NCI-H510A (cell line): Measurements from ENCODE around the gene CHRNA9.
"Not testable (repeated sequence)": the region's sequence is repeated elsewhere in the genome, so short reads cannot be mapped to it uniquely, and the experiment has no call there.

ENCODE experiments used
- DNase-seq: peaks from one replicate; lab custom pipeline; 2025; lab: John Stamatoyannopoulos, UW

The CHRNA9 gene, protein sequence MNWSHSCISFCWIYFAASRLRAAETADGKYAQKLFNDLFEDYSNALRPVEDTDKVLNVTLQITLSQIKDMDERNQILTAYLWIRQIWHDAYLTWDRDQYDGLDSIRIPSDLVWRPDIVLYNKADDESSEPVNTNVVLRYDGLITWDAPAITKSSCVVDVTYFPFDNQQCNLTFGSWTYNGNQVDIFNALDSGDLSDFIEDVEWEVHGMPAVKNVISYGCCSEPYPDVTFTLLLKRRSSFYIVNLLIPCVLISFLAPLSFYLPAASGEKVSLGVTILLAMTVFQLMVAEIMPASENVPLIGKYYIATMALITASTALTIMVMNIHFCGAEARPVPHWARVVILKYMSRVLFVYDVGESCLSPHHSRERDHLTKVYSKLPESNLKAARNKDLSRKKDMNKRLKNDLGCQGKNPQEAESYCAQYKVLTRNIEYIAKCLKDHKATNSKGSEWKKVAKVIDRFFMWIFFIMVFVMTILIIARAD

DNA sequence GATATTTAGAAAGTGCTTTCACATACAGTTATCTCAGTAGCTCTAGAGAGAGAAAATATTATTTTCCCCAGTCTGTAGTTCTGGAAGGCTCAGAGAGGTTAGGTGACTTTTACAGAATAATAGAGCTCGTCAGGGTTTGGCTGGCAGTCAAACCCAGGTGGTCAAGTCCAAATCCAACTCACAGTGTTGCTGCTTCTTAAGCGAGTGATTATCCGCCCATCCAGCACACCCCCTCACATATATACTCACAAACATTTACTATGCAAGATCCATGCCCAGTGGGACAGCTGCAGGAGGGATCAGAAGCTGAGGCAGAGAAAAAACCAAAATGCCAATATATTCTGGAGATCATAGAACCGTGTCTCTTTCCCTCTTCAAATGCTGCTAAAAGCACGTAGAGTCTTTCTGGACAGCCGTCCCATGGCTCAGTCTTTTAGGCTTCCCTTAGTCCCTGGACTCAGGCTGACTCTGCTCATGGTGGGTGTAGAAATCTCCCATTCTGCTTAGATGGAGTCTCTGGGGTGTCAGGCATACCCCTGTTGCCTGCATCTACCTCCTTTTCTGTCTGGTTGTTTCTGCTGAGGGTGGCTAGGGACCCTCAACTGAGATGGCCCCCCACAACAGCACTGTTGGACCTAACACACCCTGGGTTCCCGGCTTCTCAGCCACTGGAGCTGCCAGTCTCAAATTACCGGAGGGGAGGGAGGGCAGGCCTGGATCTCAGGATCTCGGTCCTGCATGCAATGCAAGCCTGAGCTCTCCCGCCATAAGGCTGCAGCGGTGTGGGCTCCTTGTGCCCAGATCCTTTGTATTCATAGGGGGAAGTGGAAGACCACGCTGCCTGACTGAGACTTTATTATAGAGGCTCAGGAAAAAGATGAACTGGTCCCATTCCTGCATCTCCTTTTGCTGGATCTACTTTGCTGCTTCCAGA is at the start of gene CHRNA9:
Gene CHRNA9, plus strand, starts transcription at position 743 of the 934 bp plus-strand sequence. Its CDS starts 135 bp downstream, at position 878.
- DNase-seq: no peak

DNA sequence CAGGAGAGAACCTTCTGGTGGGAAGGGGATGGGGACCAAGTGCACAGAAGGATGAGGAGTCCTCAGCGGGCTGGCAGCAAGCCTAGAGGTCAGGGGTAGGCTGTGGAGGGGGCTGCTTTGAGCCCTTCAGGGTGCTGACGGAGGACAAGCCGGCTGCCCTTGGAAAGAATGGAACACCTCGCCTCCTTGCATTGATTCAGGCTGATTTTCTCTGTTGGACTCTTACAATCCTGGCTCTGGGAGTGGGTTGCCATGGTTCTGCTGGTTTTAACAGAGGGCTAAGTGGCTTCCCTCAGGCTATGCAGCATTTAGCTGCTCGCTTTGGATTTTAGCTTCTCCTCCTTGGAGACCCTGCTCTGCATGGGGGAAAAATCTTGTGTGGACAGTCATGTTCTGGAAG is 49.4 kb upstream of the CHRNA9 start:
- DNase-seq: no peak

DNA sequence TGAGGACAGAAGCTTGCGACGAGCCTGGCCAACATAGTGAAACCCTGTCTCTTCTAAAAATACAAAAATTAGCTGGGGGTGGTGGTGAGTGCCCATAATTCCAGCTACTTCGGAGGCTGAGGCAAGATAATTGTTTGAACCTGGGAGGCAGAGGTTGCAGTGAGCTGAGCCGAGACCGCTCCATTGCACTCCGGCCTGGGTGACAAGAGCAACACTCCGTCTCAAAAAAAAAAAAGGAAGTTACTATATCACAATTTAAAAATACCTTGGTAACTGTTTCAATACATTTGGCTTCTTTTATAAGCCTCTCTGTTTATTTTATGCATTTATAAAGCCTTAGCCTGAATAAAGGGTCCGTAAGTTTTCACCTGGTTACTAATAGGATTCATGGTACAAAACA is 46.6 kb upstream of the CHRNA9 start:
- no peak for DNase-seq

DNA sequence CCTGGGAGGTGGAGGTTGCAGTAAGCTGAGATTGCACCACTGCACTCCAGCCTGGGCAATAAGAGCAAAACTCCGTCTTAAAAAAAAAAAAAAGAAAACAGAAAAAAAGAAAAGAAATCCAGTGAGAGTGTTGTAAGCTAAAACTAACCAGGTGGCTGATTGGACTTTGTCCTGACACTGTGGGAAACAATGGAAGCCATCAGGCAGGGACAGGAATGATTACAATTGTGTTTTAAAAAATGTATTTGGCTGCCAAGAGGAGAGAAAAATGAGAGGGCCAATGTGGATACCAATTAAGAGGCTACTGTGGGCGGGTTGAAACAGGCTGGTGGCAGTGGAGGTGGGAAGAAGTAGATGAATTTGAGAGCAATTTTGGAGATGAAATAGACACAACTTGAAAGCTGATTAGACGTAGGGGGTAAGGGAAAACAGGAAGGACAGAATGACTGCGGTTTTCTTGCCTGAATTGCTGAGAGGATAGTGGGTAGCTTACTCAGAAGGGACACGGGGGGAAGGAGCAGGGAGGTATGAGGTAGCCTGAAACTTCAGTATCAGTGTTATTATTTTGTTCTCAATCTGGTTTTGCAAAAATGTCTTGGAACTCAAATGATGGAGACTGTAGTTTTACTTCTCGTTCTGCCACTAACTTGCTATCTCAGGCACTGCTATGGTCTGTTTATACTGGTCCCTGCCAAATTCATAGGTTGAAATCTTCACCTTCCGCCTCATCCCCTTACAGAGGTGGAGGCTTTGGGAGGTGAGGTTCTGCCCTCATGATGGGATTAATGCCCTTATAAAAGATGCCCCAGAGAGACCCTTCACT is 45.6 kb upstream of the CHRNA9 start:
- no peak for DNase-seq

DNA sequence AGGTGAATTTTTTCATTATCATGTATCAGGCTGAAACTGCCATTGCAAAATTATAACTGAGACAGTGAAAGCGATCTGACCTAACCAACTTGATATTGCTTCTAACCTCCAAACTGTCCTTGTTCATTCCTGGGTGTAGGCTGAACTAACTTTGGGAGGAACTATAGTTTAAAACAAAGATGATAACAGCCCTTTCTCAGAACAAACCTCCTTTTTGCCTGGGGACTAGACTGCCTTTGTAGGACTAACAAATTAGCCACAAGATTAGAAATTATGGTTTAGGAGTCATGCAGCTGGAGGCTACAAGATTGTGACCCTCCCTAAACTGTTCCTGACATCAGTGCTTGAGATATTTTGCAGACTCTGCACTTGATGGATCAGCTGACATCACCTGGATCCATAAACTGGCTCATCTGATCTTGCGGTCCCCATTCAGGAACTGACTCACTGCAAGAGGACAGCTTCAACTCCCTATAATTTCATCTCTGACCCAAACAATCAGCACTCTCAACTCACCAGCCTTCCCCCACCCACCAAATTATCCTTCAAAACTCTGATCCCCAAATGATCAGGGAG is 44.4 kb upstream of the CHRNA9 start:
- DNase-seq: not testable (repeated sequence)

DNA sequence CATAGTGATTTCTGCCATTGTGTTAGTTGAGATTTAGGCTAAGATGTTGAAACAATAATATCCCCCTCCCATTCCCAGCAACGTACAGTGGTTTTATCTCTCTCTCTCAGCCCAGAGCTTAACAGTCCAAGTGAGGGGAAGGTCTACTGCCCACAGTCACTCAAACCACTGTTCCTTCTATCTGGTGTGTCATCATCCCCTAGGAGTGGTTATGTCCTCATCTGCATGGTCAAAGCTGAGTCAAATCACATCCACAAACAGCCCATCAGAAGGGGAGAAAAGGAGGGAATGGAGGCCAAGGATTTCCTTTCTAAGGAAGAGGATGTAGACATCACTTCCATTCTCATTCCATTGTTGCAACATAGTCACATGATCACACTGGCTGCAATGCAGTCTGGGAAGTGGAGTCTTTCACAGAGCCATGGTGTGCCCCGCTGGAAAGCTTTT is 42.8 kb upstream of the CHRNA9 start:
- no peak for DNase-seq

DNA sequence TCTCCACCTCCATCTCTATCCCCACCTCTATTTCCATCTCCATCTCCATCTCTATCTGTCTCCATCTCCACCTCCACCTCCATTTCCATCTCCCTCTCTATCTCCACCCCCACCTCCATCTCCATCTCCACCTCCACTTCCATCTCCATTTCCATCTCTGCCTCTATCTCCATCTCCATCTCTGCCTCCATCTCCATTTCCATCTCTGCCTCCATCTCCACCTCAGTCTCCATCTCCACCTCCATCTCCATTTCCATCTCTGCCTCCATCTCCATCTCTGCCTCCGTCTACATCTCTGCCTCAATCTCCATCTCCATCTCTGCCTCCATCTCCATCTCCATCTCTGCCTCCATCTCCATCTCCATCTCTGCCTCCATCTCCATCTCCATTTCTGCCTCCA is 40.8 kb upstream of the CHRNA9 start:
- no peak for DNase-seq

DNA sequence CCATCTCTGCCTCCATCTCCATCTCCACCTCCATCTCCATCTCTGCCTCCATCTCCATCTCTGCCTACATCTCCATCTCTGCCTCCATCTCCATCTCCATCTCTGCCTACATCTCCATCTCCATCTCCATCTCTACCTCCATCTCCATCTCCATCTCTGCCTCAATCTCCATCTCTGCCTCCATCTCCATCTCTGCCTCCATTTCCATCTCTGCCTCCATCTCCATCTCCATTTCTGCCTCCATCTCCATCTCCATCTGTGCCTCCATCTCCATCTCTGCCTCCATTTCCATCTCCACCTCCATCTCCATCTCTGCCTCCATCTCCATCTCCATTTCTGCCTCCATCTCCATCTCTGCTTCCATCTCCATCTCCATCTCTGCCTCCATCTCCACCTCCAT is 40.1 kb upstream of the CHRNA9 start:
- DNase-seq: not testable (repeated sequence)

DNA sequence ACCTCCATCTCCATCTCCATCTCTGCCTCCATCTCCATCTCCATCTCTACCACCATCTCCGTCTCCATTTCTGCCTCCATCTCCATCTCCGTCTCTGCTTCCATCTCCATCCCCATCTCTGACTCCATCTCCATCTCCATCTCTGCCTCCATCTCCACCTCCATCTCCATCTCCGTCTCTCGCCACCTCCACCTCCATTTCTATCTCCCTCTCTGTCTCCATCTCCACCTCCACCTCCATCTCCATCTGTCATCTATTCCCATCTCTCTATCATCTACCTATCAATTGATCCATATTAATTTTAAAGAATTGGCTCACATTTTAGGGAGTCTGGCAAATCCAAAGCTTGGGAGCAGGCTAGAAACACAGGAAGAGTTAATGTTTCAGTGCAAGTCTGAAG is 39.6 kb upstream of the CHRNA9 start:
- DNase-seq: no peak

DNA sequence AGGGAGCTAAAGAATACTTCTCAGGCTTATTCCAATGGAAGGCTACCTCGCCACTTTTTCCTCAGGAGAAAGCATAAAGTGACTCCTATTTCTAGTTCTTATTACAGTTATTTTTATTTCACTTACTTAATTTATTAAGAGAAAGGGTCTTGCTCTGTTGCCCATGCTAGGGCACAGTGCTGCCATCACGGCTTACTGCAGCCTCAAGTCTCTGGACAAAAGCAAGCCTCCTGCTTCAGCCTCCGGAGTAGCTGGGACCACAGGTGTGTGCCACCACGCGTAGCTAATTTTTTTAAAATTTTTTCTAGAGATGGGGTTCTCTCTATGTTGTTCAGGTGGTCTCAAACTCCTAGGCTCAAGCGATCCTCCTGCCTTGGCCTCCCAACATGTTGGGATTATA is 36.0 kb upstream of the CHRNA9 start:
- DNase-seq: no peak

DNA sequence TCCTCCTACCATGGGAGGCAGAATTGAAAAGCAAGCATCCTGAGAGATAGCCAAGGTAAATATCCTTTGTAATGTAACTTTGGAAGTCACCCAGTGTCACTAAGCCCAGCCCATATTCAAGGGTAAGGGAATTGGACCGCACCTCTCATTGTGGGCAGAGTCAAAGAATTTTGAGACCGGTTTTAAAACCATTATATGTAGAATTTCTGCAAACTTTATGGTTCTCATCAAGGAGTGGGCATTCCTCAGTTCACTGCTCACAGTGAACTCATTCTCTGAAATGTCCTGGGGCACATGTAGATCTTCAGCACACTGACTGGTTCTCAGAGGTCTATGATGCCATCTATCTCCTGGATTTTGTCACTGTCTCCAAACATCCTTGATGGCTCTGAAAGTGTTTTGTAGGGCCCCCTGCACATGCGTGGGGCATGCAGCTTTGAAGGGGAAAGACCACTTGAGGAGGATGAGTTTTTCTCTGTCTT is 35.3 kb upstream of the CHRNA9 start:
- DNase-seq: no peak

DNA sequence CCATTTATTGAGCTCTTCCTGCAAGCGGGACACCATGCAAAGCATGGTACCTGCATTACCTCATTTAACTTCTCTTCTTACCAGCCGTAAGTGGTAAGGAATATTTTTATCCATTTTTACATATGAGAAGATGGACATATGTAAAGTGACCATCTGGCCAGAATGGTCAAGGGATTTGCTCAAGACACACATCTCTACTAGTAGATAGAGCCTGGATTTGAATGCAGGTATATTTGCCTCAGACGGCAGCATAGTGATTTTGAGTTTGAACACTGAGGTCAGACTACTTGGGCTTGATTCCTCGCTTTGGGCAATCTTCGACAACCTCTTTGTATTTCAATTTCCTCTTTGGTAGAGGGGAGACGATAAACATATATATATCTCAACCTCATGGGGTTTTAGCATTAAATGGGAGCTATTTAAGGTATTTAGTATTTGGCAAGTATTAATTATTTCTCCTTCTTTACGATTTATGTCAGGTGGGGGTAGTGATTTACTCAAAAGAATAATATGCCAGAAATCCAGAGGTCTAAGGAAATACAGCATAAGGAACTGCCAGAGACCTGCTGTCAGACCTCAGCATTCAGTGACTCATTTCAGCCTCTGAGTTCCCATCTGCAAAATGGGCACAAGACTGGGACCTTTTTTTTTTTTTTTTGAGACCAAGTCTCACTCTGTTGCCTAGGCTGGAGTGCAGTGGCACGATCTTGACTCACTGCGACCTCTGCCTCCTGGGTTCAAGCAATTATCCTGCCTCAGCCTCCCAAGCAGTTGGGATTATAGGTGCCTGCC is 34.6 kb upstream of the CHRNA9 start:
- no peak for DNase-seq

DNA sequence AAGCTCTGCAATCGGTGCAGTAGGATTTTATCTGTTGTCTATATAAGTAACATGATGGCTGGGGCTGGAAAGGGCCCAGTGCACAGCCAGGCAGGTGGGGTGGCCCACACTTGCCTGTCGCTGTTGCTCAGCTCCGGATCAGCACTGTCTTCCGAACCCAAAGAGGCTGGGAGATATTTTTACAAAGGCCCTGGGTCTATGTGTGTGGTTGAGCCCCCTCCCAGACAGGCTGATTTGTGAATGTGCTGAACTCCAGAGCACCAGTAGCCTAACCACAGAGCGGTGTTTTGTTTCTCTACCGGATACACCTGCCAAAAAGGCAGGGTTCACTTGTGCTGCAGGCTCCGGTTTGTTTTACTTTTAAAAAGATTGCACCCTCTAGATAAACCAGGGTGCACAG is 33.5 kb upstream of the CHRNA9 start:
- DNase-seq: no peak

DNA sequence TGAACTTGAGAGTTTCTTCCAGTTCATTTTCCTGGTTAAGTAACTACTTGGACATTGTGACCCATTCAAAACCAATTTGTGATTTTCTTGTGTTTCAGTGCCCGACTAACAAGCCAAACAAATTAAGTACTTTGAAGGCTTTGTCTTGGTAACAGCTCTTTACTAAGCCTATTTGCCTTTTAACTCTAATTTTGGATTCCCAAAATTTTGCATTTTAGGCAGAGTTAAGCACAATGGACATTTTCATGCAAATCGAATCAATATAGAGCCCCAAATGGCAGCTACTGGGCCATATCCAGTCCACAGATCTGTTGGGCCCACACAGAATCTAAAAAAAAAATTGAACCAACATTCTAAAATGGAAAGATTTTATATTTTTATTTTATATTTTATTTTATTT is 31.4 kb upstream of the CHRNA9 start:
- DNase-seq: no peak

DNA sequence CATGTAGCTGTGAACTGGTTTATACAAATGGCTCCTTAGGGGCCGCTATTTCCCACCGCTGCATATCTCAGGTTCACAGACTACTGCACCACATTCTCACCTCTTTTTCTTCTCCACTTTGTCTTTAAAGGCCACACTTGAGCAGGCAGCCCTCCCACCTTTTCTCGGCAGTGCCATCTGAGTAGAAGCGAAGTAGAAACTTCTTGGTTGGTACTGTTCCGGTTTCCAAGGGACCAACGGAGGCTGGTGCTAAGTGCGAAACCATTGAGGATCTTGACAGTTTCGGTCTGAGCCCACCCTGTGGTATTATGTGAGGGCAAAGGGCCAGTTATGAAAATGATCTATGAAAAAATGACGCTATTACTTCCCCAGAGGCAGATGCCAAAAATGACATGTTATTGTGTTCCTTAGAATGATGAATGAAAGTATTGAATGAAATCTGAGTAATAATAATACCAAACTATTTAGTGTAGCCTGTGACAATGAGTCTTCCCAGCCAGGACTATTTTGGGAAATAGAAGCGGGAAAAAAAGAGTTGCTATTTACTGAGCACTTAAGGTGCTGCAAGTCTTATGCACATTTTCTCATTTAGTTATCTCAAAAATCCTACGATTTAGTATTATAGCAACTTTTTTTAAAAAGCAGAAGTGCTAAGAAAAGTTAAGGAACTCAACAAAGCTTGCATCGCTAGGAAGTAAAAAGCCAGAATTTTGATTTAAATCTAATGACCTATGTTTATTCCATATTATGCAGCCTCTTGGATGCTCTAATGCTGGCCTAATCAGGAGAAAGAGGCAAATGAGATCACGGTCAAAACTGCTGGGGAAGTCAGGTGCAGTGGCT is 29.6 kb upstream of the CHRNA9 start:
- DNase-seq: no peak

DNA sequence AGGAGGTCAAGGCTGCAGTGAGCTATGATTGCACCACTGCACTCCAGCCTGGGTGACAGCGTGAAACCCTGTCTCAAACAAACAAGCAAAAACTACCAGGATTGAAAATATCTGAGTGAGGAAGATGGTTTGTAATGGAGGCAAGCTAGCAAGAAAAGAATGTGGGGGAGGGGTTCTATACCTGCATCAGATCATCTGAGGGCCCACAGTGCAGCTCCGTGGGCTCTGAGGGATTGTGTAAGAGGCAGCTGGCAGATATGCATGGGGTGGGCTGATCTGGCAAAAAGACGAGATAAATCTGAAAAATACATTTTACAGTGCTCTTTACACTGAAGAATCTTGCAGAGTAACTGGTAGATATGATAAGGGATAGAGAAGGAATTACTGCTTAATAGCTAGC is 28.9 kb upstream of the CHRNA9 start:
- no peak for DNase-seq

DNA sequence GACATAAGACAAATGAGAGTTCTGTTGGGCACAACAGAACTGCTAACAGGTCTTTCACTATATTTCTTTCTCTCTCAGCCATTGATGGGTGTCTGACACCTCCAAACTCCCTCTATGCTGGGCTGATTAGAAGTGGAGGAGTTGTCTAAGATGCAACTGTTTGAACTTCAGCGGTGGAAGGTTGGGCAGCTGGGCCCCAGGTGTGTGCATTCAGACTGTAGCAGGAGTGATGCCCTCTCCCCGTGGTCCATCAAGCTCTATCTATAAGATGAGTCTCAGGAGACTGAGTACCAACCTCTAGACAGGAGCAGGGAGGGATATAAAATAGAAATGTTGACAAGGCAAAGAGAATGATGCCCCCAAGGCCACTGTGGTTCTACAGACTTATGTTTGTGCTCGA is 28.2 kb upstream of the CHRNA9 start:
- no peak for DNase-seq

DNA sequence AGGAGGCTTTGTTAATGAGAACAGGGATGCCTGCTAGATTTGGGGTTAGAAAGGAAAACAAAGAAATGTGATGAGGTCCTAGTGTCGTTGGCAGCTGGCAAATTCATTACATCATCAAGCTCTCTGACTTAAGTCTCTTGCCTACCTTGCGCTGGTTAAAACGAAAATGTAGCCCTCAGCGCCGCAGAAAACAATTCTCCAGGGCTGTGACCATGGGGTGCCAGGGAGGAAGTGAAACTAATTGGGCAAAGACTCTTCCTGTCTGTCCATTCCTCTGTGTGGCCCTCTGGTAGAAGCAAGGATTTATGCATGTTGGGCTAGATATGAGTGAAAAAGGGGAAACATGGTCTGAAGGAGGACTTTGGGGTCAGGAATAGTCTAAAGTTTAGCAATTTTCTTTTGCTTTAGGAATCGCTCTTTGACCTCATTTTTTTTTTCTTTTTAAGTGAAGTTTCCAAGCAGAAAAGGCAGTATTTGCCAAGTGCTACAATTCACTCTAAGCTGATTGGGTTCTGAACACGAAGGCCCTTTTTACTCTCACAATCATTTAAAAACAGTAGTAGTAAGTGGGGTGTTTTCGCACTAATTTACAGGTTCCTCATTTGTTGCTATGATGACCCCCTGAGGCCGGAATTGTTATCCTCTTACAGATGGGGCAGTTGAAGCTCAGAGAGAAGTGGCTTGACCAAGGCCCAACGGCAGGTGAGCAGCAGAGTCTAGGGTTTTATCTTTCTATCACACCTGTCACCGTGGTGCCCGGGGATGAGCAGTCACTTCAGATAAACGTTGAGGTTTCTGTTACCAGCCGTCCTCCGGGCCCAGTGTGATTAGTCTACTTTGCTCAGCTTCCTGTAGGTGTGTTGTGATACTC is 27.3 kb upstream of the CHRNA9 start:
- DNase-seq: no peak
